Endothelial cell of umbilical vein (primary cell): ENCODE data around the gene SORCS3.

Source experiments
- EZH2 ChIP-seq: IDR thresholded peaks from 2 replicates; pipeline ENCODE4 v1.6.1; 2012; ENCODE audit warnings: borderline replicate concordance, low read depth, mild to moderate bottlenecking, moderate library complexity, low read length, inconsistent platforms; ENCODE audit not compliant: severe bottlenecking
- GATA2 ChIP-seq: IDR thresholded peaks from 2 replicates; pipeline ENCODE4 v1.7.0; 2011; ENCODE audit warnings: low read depth, mild to moderate bottlenecking, moderate library complexity, mixed read lengths, low read length; ENCODE audit not compliant: insufficient read length, insufficient read depth
- MYC ChIP-seq: IDR thresholded peaks from one replicate; pipeline ENCODE4 v1.6.1; 2011; ENCODE audit warnings: mild to moderate bottlenecking, low read depth, low read length
- POLR2A ChIP-seq: IDR thresholded peaks from 2 replicates; pipeline ENCODE4 v1.6.1; 2012; ENCODE audit warnings: low read depth, mild to moderate bottlenecking, control low read depth, low read length
- POLR2AphosphoS5 ChIP-seq: IDR thresholded peaks from 2 replicates; pipeline ENCODE4 v1.6.1; 2012; ENCODE audit warnings: low read depth, mild to moderate bottlenecking, control low read depth, low read length, moderate library complexity; ENCODE audit not compliant: insufficient read depth
- TF ChIP-seq, protein P1 (sequence below), 2 donors: IDR thresholded peaks; 1 replicate in 1 of 2; 2 replicates in 1 of 2; pipeline ENCODE4 v1.5.1; 2011; ENCODE audit warnings: low read length in 2 of 2, mild to moderate bottlenecking in 2 of 2, moderate library complexity in 2 of 2, control low read depth in 1 of 2, inconsistent platforms in 1 of 2, low read depth in 1 of 2; ENCODE audit not compliant: insufficient read depth in 1 of 2; ENCODE audit errors: extremely low read depth in 1 of 2
- TF ChIP-seq, protein P2 (sequence below): IDR thresholded peaks from 2 replicates; pipeline ENCODE4 v1.6.1; 2011; ENCODE audit not compliant: insufficient read depth, insufficient read length

DNA sequence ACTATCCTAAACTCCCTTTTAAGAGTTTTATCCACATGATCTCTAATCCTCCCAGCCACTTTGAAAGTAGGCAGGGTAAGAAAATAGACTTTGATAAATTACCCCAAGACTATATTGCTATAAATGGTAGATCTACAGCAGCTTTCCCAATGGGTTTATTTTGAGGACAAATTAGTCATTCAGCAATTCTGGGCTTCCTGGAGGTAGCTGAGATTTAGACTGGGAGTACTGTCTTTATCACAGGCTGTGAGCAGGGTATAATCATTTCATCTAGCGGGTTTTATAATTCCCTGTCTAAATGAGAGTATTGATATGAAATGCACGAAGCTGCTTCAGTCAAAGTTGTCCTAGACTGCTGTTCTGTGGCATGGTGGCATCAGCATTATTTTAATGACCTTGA, 279.4 kb downstream of the SORCS3 start:
- TF ChIP-seq, protein P1, sequence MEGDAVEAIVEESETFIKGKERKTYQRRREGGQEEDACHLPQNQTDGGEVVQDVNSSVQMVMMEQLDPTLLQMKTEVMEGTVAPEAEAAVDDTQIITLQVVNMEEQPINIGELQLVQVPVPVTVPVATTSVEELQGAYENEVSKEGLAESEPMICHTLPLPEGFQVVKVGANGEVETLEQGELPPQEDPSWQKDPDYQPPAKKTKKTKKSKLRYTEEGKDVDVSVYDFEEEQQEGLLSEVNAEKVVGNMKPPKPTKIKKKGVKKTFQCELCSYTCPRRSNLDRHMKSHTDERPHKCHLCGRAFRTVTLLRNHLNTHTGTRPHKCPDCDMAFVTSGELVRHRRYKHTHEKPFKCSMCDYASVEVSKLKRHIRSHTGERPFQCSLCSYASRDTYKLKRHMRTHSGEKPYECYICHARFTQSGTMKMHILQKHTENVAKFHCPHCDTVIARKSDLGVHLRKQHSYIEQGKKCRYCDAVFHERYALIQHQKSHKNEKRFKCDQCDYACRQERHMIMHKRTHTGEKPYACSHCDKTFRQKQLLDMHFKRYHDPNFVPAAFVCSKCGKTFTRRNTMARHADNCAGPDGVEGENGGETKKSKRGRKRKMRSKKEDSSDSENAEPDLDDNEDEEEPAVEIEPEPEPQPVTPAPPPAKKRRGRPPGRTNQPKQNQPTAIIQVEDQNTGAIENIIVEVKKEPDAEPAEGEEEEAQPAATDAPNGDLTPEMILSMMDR (IDR thresholded peaks at IDR 0.05; ENCODE audit: extremely low read depth in 1 of 2, insufficient read depth in 1 of 2, low read depth in 1 of 2, low read length in 2 of 2) = no peak
- TF ChIP-seq EZH2 (no peak), POLR2AphosphoS5 (no peak), POLR2A (no peak), MYC (no peak), GATA2 (no peak)
- TF ChIP-seq, protein P2, sequence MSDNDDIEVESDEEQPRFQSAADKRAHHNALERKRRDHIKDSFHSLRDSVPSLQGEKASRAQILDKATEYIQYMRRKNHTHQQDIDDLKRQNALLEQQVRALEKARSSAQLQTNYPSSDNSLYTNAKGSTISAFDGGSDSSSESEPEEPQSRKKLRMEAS = no peak
